ENCODE data around the gene RS1.

The RS1 gene

GRCh38 chrX:18596096-18596495 lies 75.8 kb downstream of the RS1 start:
- no peak for DNase-seq

- DNase-seq = no peak
Measured at GRCh38 chrX:18594079-18594478, 77.8 kb downstream of the RS1 start.

GRCh38 chrX:18591834-18592233 lies 80.1 kb downstream of the RS1 start:
- no peak for DNase-seq
